Stimulated activated naive B cell treated with anti-CD40 and anti-IgM and Interleukin-4, amounts not matched to agents 10 μg/mL and 1 μg/mL and 100 μg/mL, for 72 hours (primary cell): ENCODE results near the gene CACNA2D3.
A peak's percentile ranks its signal among the peaks of the same experiment; 100 is the strongest.

Source experiments
- ATAC-seq, 2 donors: fragments of 150-1000 bp; cut with Tn5 transposase; replicated peaks; 2 replicates each; pipeline ENCODE4 v1.10.0; 2021; ENCODE audit warnings: moderate library complexity in 1 of 2
- DNase-seq: peaks from one replicate; pipeline ENCODE4 v3.0.0; 2021
- H3K27ac Mint-ChIP-seq: one replicate; pipeline ENCODE4 v1.8.0; 2022; ENCODE audit warnings: mild to moderate bottlenecking, mixed read lengths
- H3K27me3 Mint-ChIP-seq, 2 donors: one replicate each; pipeline ENCODE4 v1.8.0; 2022; ENCODE audit warnings: mixed read lengths in 2 of 2
- H3K36me3 Mint-ChIP-seq, 2 donors: one replicate each; pipeline ENCODE4 v1.8.0; 2022; ENCODE audit warnings: mixed read lengths in 2 of 2, mild to moderate bottlenecking in 1 of 2
- H3K4me1 Mint-ChIP-seq, 2 donors: one replicate each; pipeline ENCODE4 v1.8.0; 2022; ENCODE audit warnings: mixed read lengths in 2 of 2, mild to moderate bottlenecking in 1 of 2
- H3K4me3 Mint-ChIP-seq, 2 donors: one replicate each; pipeline ENCODE4 v1.8.0; 2022; ENCODE audit warnings: mild to moderate bottlenecking in 2 of 2, mixed read lengths in 2 of 2, moderate library complexity in 1 of 2
- H3K9me3 Mint-ChIP-seq, 2 donors: one replicate each; pipeline ENCODE4 v1.8.0; 2022; ENCODE audit warnings: mixed read lengths in 2 of 2, mild to moderate bottlenecking in 1 of 2

The CACNA2D3 gene

DNA sequence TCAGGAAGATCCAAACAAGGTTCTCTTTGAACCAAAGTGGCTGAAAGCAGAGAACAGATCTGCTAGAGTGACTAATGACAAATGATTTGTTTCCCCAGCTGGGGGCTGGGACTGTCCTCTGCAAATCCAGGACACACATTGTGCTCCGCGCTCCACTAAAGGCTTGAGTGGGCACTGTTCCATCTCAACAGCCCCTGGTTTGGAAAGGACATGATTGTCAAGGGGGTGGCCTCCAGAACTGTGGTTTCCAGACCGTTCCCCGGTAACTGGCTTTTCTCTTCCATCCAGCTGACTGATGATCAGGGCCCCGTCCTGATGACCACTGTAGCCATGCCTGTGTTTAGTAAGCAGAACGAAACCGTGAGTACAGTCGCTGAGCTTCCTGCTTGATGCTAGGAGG lies 714.5 kb downstream of the CACNA2D3 start:
- ATAC-seq, result no peak
- Mint-ChIP-seq H3K27ac (no peak overlapping the region), H3K4me1 (no peaks in the 10 kb centered on the region), H3K36me3 (no peaks in the 10 kb centered on the region), H3K9me3 (no peaks in the 10 kb centered on the region), H3K27me3 (no peaks in the 10 kb centered on the region), H3K4me3 (no peak overlapping the region)
- DNase-seq, result no peak

DNA sequence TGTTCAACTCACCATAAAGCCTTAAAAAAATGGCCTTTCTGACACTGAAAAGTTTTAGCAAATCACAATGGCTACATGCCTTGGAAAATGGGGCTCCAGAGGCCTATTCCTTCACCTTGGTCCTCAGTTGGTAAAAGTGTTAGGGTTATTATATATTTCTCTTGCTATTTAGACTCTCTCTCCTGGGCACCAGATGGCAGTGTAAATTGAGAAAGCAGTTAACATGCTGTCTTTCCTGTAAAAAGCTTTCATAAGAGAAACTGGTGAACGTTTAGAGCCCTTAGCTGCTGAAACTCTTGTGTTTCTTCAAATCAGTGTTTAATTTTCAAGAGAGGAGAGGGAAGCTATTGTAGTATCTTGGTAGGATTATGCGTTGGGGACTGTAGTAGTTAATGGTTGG lies 715.6 kb downstream of the CACNA2D3 start:
- H3K27ac Mint-ChIP-seq, result no peak overlapping the region
- no peaks in the 10 kb centered on the region for H3K4me1 Mint-ChIP-seq
- DNase-seq (no peak), ATAC-seq (no peak)
- H3K4me3 Mint-ChIP-seq, result no peak overlapping the region
- no peaks in the 10 kb centered on the region for H3K36me3 Mint-ChIP-seq
- H3K9me3 Mint-ChIP-seq, result no peaks in the 10 kb centered on the region
- no peaks in the 10 kb centered on the region for H3K27me3 Mint-ChIP-seq

DNA sequence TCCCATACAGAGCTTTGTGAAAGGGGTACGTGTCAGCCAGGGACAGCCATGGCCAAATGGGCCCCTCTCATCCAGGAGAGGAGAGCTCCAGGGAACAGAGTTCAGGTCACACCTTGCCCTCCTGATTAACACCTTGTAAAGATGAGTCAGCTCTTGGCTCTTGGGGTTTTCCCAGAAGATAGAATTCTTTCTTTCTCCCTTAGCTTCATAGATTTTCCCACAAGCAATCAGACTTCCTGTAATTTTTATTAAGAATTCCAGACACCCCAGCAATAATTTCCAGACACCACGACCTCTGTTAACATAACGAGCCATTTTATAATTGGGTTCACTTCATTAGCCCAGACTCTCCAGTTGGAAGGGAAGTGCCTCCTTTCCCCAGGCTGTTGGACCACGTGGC lies 719.1 kb downstream of the CACNA2D3 start:
- Mint-ChIP-seq H3K9me3 (no peaks in the 10 kb centered on the region), H3K36me3 (no peaks in the 10 kb centered on the region), H3K27me3 (peaks cover 5 to 11% of the 10 kb centered on the region in 2 donors), H3K4me3 (no peak overlapping the region), H3K27ac (no peak overlapping the region), H3K4me1 (no peaks in the 10 kb centered on the region)
- DNase-seq (no peak), ATAC-seq (no peak)

DNA sequence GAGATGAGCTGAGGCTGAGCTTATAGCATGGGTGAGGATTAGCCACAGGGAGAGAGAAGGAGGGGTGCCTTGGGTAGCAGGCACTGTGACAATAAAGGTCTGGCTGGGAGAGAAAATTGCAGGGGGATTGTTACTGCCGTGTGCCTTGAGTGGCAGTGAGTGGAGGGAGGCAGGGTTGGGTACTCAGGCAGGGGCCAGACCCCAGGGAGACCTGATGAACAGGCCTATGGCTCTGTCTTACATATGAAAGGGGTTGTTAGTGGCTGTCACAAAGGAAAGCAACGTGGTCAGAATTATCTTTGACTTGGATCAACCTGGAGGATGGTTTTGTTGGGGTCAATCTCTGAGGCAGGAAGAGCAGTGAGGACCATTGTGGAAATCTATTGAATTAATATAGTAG lies 721.0 kb downstream of the CACNA2D3 start:
- Mint-ChIP-seq H3K4me3 (no peak overlapping the region), H3K27me3 (peaks cover 5 to 11% of the 10 kb centered on the region in 2 donors), H3K27ac (no peak overlapping the region), H3K36me3 (no peaks in the 10 kb centered on the region), H3K4me1 (no peaks in the 10 kb centered on the region), H3K9me3 (no peaks in the 10 kb centered on the region)
- ATAC-seq, result no peak
- DNase-seq, result no peak

DNA sequence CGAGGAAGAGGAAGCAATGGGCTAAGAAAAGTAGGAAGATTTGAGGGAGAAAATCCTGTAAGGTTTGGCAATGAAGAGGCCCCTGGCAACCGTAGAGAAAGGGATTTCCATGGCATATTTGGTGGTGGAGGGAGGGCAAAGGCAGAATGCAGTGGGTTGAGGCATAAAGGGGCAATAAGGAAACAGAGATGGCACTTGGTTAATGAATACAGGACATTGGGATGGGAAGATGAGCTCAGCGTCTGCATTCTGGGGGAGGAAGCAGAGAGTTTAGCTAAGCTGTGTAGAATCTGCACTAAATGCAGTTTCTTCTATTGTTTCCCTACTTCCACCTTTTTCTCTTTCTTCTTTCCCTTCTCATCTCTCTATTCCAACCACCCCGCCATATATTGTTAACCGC lies 721.9 kb downstream of the CACNA2D3 start:
- Mint-ChIP-seq H3K4me1 (no peaks in the 10 kb centered on the region), H3K4me3 (no peak overlapping the region), H3K27me3 (peaks cover 5 to 11% of the 10 kb centered on the region in 2 donors), H3K9me3 (no peaks in the 10 kb centered on the region), H3K36me3 (no peaks in the 10 kb centered on the region), H3K27ac (no peak overlapping the region)
- DNase-seq (no peak), ATAC-seq (no peak)

DNA sequence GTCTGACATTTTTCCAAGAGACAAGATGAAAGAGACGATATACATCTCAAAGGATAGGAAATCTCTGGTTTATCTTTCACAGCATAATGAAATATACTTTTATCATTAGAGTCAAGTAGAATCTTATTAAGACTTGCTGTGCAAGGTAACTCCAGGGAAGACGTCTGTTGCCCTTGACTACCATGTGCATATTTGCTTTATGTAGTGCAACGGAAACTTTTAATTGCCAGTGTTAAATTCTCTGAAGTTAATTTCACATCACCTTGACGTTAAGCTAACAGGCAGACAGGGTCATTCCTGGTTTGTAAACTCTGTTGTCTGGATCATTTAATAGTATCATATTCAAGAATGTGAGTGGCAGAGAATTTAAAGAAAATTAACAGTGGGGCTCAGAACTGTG lies 722.7 kb downstream of the CACNA2D3 start:
- H3K4me3 Mint-ChIP-seq, result no peak overlapping the region
- H3K4me1 Mint-ChIP-seq, result no peaks in the 10 kb centered on the region
- H3K27me3 Mint-ChIP-seq, result peaks cover 7 to 11% of the 10 kb centered on the region in 2 donors
- ATAC-seq, result no peak
- DNase-seq, result no peak
- no peaks in the 10 kb centered on the region for H3K9me3 Mint-ChIP-seq
- H3K36me3 Mint-ChIP-seq, result no peaks in the 10 kb centered on the region
- no peak overlapping the region for H3K27ac Mint-ChIP-seq

DNA sequence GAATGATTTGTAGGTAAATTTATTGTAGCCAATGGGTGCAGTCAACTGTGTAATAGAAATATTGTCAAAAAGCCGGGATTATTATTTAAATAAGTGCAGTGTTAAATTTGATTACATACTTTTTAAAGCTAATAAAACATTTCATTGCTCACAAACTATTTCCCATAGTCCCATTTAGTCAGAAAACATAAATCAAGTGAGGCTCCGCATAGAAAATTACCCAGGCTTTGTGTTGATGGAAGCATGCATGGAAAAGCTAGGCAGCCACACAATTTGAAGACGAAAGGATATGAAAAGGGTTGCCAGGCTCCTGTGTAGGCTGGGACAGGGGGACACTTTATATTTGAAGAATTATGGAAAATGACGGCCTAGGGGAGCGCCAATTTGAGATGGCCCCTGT lies 723.2 kb downstream of the CACNA2D3 start:
- ATAC-seq (no peak), DNase-seq (no peak)
- H3K9me3 Mint-ChIP-seq, result no peaks in the 10 kb centered on the region
- no peaks in the 10 kb centered on the region for H3K36me3 Mint-ChIP-seq
- peaks cover 11 to 12% of the 10 kb centered on the region in 2 donors for H3K27me3 Mint-ChIP-seq
- no peak overlapping the region for H3K27ac Mint-ChIP-seq
- H3K4me1 Mint-ChIP-seq, result no peaks in the 10 kb centered on the region
- H3K4me3 Mint-ChIP-seq, result no peak overlapping the region

DNA sequence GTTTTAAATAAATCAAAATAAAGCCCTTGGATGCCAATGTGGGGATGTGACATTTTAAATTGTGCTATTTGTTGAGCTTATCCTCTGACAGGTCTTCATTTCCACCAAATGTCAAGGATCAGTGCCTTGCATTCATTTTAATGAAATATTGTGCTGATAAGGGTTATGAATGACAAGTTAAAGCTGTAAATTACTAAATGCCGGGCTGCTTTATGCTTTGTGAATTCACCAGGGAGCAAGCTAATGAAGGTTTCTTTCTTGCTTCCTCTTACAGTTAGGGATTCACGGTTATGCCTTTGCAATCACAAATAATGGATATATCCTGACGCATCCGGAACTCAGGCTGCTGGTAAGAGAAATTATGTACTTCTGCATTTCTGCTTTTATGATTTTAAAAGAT lies 723.8 kb downstream of the CACNA2D3 start:
- Mint-ChIP-seq H3K4me1 (no peaks in the 10 kb centered on the region), H3K36me3 (no peaks in the 10 kb centered on the region), H3K27ac (no peak overlapping the region), H3K27me3 (peaks cover 11 to 12% of the 10 kb centered on the region in 2 donors), H3K9me3 (no peaks in the 10 kb centered on the region), H3K4me3 (no peak overlapping the region)
- ATAC-seq (no peak), DNase-seq (no peak)

DNA sequence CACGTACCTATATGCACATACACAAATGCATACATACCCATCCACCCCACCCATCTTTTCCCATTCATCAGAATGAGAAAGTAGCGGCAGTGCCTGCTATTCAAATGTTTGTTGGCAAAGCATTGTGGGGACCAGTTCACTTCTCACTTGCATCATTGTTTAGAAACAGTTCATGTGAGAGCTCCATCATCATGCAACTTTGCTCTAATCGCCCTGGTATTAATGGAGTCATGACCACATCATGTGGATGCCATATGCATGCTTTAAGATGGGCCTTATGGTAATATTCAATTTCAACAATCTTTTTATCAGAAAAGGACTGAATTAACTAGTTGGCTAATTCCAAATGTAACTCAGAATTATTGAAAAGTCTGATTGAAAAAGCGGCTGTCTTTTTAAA lies 725.0 kb downstream of the CACNA2D3 start:
- Mint-ChIP-seq H3K4me1 (no peaks in the 10 kb centered on the region), H3K9me3 (no peaks in the 10 kb centered on the region), H3K27ac (no peak overlapping the region), H3K27me3 (peaks cover 11 to 12% of the 10 kb centered on the region in 2 donors), H3K36me3 (no peaks in the 10 kb centered on the region), H3K4me3 (no peak overlapping the region)
- no peak for DNase-seq
- ATAC-seq, result no peak

DNA sequence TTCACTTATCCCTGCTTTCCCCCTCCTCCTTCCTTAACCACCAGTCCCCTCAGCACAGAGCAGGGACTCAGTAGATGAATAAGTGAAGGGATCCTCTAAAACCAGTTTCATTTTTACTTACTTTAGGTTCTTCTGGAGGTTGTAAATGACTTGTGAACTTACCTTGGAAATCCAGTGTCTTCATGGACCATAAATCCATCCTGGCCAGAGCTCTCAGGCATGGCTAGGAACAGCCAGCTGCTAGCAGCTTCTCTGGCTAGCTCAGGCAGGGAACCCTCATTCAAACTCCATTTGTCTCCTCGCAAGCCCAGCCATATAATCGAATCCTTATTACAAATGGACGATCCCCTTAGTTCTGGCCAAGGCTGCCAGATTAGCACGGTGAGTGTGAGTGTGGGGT lies 727.0 kb downstream of the CACNA2D3 start:
- DNase-seq (no peak), ATAC-seq (no peak)
- Mint-ChIP-seq H3K36me3 (no peaks in the 10 kb centered on the region), H3K4me3 (no peak overlapping the region), H3K4me1 (no peaks in the 10 kb centered on the region), H3K27ac (no peak overlapping the region), H3K27me3 (peaks cover 6 to 15% of the 10 kb centered on the region in 2 donors), H3K9me3 (no peaks in the 10 kb centered on the region)

DNA sequence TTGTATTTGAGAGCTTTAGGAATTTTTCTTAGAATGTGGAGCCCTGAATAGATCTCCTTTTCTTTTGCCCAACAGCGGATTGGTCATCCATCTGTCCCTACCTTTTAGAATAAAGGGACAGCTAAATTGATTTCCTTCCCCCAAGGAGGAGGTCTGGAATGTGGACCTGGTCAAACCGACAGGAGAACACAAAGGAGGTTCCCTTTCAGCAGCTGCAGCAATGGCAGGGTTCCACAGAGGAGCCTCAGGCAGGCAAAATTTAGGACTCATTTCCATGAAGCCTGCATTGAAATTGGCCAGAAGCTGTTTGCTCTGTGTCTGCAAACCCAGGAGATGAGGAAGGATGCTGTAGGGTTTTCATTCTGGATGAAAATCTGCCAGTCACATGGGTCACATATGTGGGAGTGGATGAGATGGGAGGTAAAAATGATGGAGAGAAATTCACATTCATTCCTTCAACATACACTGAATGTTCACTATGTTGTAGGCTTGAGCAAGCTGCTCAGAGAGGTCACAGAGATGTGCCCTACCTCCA lies 728.2 kb downstream of the CACNA2D3 start:
- Mint-ChIP-seq H3K27me3 (peaks cover 6 to 20% of the 10 kb centered on the region in 2 donors), H3K27ac (no peak overlapping the region), H3K4me3 (no peak overlapping the region), H3K9me3 (no peaks in the 10 kb centered on the region), H3K36me3 (no peaks in the 10 kb centered on the region), H3K4me1 (no peaks in the 10 kb centered on the region)
- DNase-seq, result no peak
- ATAC-seq, result no peak

DNA sequence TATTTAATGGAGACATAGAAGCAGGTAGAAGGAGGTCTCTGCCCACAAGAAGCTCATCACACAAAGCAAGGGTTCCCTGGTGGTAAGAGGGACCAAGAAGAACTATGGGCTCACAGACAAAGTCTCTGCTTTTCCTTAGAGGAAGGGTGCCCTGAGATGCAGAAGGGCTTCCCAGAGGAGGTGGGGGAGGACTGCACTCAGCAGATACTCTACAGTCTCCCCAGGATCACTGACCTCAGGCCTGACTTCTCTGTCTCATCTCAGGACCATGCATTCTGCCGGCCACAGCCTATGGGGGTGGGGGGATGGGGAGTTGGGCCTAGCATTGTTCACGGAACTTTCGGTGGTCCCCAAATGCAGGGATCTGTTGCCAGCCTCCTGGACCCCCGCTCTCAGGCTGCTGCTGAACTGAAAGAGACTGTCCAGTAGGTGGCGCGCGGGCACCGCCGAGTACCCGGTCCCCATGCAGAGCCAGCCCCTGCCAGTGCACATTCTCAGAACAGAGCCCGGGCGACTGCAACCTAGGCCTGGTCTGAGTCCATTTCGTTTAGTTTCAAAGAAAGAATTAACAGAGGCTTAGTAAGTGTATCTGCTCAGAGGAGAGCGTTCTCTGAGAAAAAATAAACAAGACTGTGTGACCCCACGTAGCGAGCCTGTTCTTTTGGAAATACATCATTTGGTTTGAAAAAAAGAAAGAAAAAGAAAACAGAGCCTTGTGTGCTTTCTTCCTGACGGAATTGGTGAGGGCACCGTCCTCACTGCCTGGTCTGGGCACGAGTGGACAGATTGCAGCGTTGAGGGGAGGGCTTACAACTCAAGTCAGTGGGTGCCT lies 731.4 kb downstream of the CACNA2D3 start:
- no peaks in the 10 kb centered on the region for H3K4me1 Mint-ChIP-seq
- peaks cover 6 to 20% of the 10 kb centered on the region in 2 donors for H3K27me3 Mint-ChIP-seq
- ATAC-seq (peak; percentile 87 to 88), DNase-seq (peak; percentile 25)
- H3K36me3 Mint-ChIP-seq, result no peaks in the 10 kb centered on the region
- no peak overlapping the region for H3K27ac Mint-ChIP-seq
- no peaks in the 10 kb centered on the region for H3K9me3 Mint-ChIP-seq
- no peak overlapping the region for H3K4me3 Mint-ChIP-seq

DNA sequence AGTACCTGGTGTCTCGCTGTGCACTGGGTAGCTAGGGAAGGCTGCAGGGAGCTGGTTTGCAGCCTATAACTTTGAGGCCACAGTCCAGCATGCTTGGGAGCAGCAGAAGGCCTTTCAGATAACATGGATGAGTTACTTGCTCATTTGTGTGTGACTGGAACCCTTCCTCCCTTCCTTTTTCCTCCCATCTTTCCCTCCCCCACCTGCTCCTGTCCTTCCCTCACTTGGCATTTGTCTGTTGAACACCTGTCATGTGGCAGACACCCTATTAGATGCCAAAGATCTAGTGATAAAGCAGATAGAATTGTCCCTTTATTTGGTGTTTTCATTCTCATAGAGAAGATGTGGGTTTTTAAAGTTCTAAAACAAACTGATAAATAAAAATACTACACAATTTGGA lies 733.9 kb downstream of the CACNA2D3 start:
- DNase-seq (no peak), ATAC-seq (no peak)
- Mint-ChIP-seq H3K27ac (no peak overlapping the region), H3K27me3 (peaks cover 6 to 19% of the 10 kb centered on the region in 2 donors), H3K36me3 (no peaks in the 10 kb centered on the region), H3K4me1 (no peaks in the 10 kb centered on the region), H3K9me3 (no peaks in the 10 kb centered on the region), H3K4me3 (no peak overlapping the region)

DNA sequence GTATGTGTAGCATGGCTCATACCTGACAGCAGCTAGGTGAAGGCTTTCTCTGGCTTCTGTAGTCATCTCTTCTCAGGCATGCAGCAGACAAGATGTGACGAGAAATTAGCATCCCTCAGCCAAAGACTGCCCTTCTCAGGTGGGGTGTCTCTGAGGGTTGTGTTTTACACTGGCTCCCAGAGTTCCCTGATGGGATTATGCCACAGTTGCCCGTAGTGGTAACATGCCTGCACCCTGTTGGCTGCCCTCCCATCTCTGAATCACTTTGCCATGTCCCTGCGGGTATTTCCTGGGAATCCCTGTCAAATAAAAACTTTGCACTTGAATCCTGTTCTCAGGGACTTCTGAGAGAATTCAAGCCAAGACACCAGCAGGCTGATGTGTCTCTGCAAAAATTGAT lies 735.0 kb downstream of the CACNA2D3 start:
- no peak overlapping the region for H3K27ac Mint-ChIP-seq
- ATAC-seq, result no peak
- DNase-seq, result no peak
- no peak overlapping the region for H3K4me3 Mint-ChIP-seq
- no peaks in the 10 kb centered on the region for H3K36me3 Mint-ChIP-seq
- H3K27me3 Mint-ChIP-seq, result peaks cover 6 to 21% of the 10 kb centered on the region in 2 donors
- H3K4me1 Mint-ChIP-seq, result no peaks in the 10 kb centered on the region
- no peaks in the 10 kb centered on the region for H3K9me3 Mint-ChIP-seq

DNA sequence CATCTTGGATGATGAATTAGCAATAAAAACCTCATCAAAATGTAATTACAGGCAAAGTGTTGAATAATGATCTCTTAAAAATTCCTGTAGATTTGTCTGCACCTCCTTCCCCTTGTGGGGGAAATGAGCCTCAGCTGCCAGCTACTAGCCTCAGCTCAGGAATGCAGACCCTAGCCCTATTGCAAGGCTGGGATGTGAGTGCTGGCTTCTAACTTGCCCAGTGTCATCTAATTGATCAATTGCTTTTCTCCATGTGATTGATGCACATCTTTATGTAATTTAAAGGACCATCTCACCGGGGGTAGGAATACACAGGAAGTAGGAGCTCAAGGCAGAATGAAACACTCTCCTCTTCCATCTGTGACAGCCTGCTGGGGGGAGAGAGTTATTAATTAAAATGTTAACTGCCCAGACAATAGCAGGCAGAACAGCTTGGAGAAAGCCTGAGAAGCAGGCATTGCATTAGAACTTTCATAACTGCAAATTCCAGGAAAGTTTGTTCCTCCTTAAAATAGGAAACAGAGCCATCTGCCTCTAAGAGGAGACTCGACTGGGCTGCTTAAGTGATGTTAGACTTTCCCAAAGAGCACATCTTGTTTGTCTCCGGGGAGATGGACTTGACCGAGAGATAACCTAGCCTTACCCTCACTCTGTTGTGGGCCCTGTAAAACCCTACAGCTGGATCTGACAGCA lies 735.9 kb downstream of the CACNA2D3 start:
- Mint-ChIP-seq H3K27me3 (peaks cover 6 to 21% of the 10 kb centered on the region in 2 donors), H3K27ac (no peak overlapping the region), H3K9me3 (no peaks in the 10 kb centered on the region), H3K36me3 (no peaks in the 10 kb centered on the region), H3K4me1 (no peaks in the 10 kb centered on the region), H3K4me3 (no peak overlapping the region)
- DNase-seq, result no peak
- ATAC-seq, result no peak
